ENCODE measurements around the gene EFCAB11. TPM values are rescaled to one million over a fixed set of nuclear protein-coding genes. Genes with fewer than 3 reads are reported as not detected.

Gene EFCAB11
- total and polyA plus RNA-seq, 2 of the 8 experiments (the other 6 are each of a cell fraction or from before 2014, with no cell fraction given): 6.8 to 12.8 TPM

- Histone ChIP-seq H2AK5ac (ENCODE audit: low read depth, low read length) (no peak overlapping the region), H3K79me1 (ENCODE audit: low read depth, low read length) (no peaks in the 10 kb centered on the region), H3K14ac (ENCODE audit: insufficient read length) (no peak overlapping the region), H4K8ac (ENCODE audit: extremely low read depth, insufficient read depth, low read length) (no peak overlapping the region), H4K20me1 (replicated peaks in 1 of 2; ENCODE audit: control insufficient read depth in 1 of 2, insufficient read depth in 2 of 2, low read length in 2 of 2) (no peaks in the 10 kb centered on the region), H2BK5ac (ENCODE audit: low read depth, low read length) (no peak overlapping the region), H3K18ac (ENCODE audit: extremely low read depth, low read length) (no peak overlapping the region), H3K9me3 (ENCODE audit: insufficient read depth in 2 of 2, low read depth in 1 of 2, low read length in 1 of 2) (no peaks in the 10 kb centered on the region), H3K4me1 (replicated peaks in 1 of 4; ENCODE audit: control insufficient read depth in 3 of 4, insufficient read depth in 4 of 4, low read length in 3 of 4) (no peaks in the 10 kb centered on the region), H2BK15ac (ENCODE audit: low read length) (no peak overlapping the region), H3K27me3 (replicated peaks in 1 of 4; ENCODE audit: control insufficient read depth in 3 of 4, extremely low read depth in 1 of 4, insufficient read depth in 3 of 4, low read length in 3 of 4) (no peaks in the 10 kb centered on the region), H3K4me2 (ENCODE audit: insufficient read depth in 1 of 2, low read depth in 2 of 2, low read length in 2 of 2) (no peak overlapping the region), H3K9ac (replicated peaks in 1 of 4; ENCODE audit: extremely low read depth in 1 of 4, low read depth in 3 of 4, low read length in 3 of 4) (no peak overlapping the region), H2BK20ac (ENCODE audit: low read length) (no peak overlapping the region), H2AFZ (ENCODE audit: low read length) (no peak overlapping the region), H4K91ac (replicated peaks; ENCODE audit: insufficient read length, low read length) (no peak overlapping the region), H3K23me2 (ENCODE audit: low read depth, low read length) (no peaks in the 10 kb centered on the region), H2BK120ac (replicated peaks; ENCODE audit: low read depth, low read length) (no peak overlapping the region), H3K79me2 (ENCODE audit: control insufficient read depth in 1 of 2, insufficient read depth in 2 of 2, low read length in 2 of 2) (no peaks in the 10 kb centered on the region), H4K5ac (ENCODE audit: insufficient read length, low read depth, low read length) (no peak overlapping the region), H3K56ac (replicated peaks; ENCODE audit: insufficient read length, low read depth, low read length) (no peak overlapping the region), H3K4me3 (ENCODE audit: extremely low read depth in 1 of 4, insufficient read depth in 2 of 4, low read depth in 3 of 4, low read length in 4 of 4) (no peak overlapping the region), H3K36me3 (ENCODE audit: control insufficient read depth in 2 of 4, insufficient read depth in 4 of 4, low read length in 3 of 4) (no peaks in the 10 kb centered on the region), H3K23ac (ENCODE audit: insufficient read length) (no peak overlapping the region), H3K4ac (replicated peaks; ENCODE audit: insufficient read length, low read depth, low read length) (no peak overlapping the region), H2BK12ac (ENCODE audit: low read depth, low read length) (no peak overlapping the region), H3K27ac (ENCODE audit: low read depth, low read length) (no peak overlapping the region)
- WGBS, 2 experiments (ENCODE audit: extremely low coverage in 1 of 2, insufficient coverage in 1 of 2, insufficient read length in 1 of 2, insufficient replicate concordance in 2 of 2, low coverage in 1 of 2, low lambda C conversion rate in 2 of 2, missing lambda C conversion rate in 1 of 2): 84% methylated on average over 3 of the region's 3 CpGs; no CpG with 5 or more reads in 1 of the 2 experiments
- no peak for DNase-seq (ENCODE audit: low read depth in 1 of 2, low spot score in 2 of 2)
- no peak for TF ChIP-seq CHD2 (IDR thresholded peaks at IDR 0.05; ENCODE audit: low read length)
- TF ChIP-seq SRF (IDR thresholded peaks at IDR 0.05; ENCODE audit: low read depth, low read length): no peak
- TF ChIP-seq RBBP5 (IDR thresholded peaks at IDR 0.05; ENCODE audit: borderline replicate concordance, low read depth, low read length): no peak
- TF ChIP-seq SUZ12 (IDR thresholded peaks at IDR 0.05; ENCODE audit: low read length): no peak
- no peak for TF ChIP-seq TAF1 (IDR thresholded peaks at IDR 0.05; ENCODE audit: low read depth, low read length)
- no peak for TF ChIP-seq RNF2 (IDR thresholded peaks at IDR 0.05; ENCODE audit: borderline replicate concordance, low read depth, low read length, missing control alignments, poor library complexity, severe bottlenecking)
- TF ChIP-seq NRF1 (IDR thresholded peaks at IDR 0.05; ENCODE audit: low read depth, low read length): no peak
- ChIA-PET CTCF (ENCODE audit: partially characterized antibody) (interaction anchor here (1.8 kb wide), 1 partner anchor 12 kb away, joined by 10 read pairs; no protein-coding TSS in a partner anchor), POLR2A (ENCODE audit: partially characterized antibody) (no interaction called here)
- no peak for FAIRE-seq
Observed at GRCh38 chr14:89794096-89794495, 160.4 kb downstream of the EFCAB11 start.
